Testis (tissue), 2 donors: ENCODE results near the gene PEX19.

Experiments
- CTCF ChIP-seq, 3 experiments: fragments of 450-650 bp in 2 of 3; fragments of 200-600 bp in 1 of 3; sonication (generic) in 1 of 3; IDR thresholded peaks; one replicate each; pipeline ENCODE4 v1.5.1; 2016 to 2019; ENCODE audit warnings: antibody characterized with exemption in 3 of 3, mild to moderate bottlenecking in 2 of 3, moderate library complexity in 1 of 3
- POLR2A ChIP-seq: fragments of 450-650 bp; IDR thresholded peaks from one replicate; pipeline ENCODE4 v1.6.1; 2017; ENCODE audit warnings: antibody characterized with exemption, mild to moderate bottlenecking, moderate library complexity

GRCh38 chr1:160237558-160237957 lies 47.4 kb downstream of the PEX19 start:
- TF ChIP-seq POLR2A (no peak), CTCF (IDR thresholded peaks at IDR 0.05) (no peak)
